HepG2 (cell line): ENCODE data around the gene WDR18. TPM values are rescaled to one million over a fixed set of nuclear protein-coding genes. Genes with fewer than 3 reads are reported as not detected.
A peak's percentile ranks its signal among the peaks of the same experiment; 100 is the strongest.

Experiments used
- ATAC-seq: fragments of 200-7000 bp; cut with Tn5 transposase; 3 replicates; pipeline ENCODE4 v1.9.1; 2020; ENCODE audit warnings: mild to moderate bottlenecking, moderate library complexity
- BruUV-seq: library from RNA; stranded (reverse); fragments of 400-500 nt; replicated peaks from 2 replicates; lab custom pipeline; 2021; lab: Mats Ljungman, UMichigan
- CTCF ChIA-PET: fragments of 300-600 bp; formaldehyde crosslinking; extraction: SDS; loops from one replicate; lab custom pipeline; 2021; ENCODE audit warnings: low total read pairs, inconsistent platforms, low intra/inter-chr PET ratio; lab: Yijun Ruan, JAX
- POLR2A ChIA-PET: fragments of 350-600 bp; sonication (Branson Sonifier 250); formaldehyde crosslinking; loops from one replicate; lab custom pipeline; 2020; ENCODE audit warnings: antibody characterized with exemption, inconsistent platforms; lab: Yijun Ruan, JAX
- DNase-seq: peaks from one replicate; pipeline ENCODE4 v3.0.0-alpha.2; 2015; ENCODE audit warnings: low spot score
- FAIRE-seq: peaks from 3 replicates; lab custom pipeline; 2011; peaks lifted over from hg19 to GRCh38; lab: Jason Lieb, UNC
- H2AFZ ChIP-seq: one replicate; pipeline ENCODE4 v1.6.1; 2011; ENCODE audit warnings: low read length, inconsistent platforms
- H3K27ac ChIP-seq: fragments of 300-600 bp; 3 replicates; pipeline ENCODE4 v1.8.0; 2011; ENCODE audit warnings: mixed run types, mild to moderate bottlenecking, mixed read lengths, low read length, inconsistent platforms; ENCODE audit not compliant: insufficient read depth; ENCODE audit errors: extremely low read length
- H3K27me3 ChIP-seq, 2 experiments: fragments of 200-600 bp in 1 of 2; 2 replicates in 1 of 2; 3 replicates in 1 of 2; pipeline versions ENCODE4 v1.6.0 to v1.8.0; 2011; ENCODE audit warnings: low read length in 2 of 2, mild to moderate bottlenecking in 2 of 2, moderate library complexity in 2 of 2, inconsistent platforms in 1 of 2; ENCODE audit not compliant: insufficient read depth in 2 of 2, control insufficient read depth in 1 of 2
- H3K36me3 ChIP-seq, 2 experiments: fragments of 200-600 bp in 1 of 2; replicated peaks in 1 of 2; 2 replicates in 1 of 2; 3 replicates in 1 of 2; pipeline versions ENCODE4 v1.5.1 to v1.8.0; 2011; ENCODE audit warnings: low read length in 2 of 2, inconsistent platforms in 1 of 2; ENCODE audit not compliant: insufficient read depth in 2 of 2, control insufficient read depth in 1 of 2
- H3K4me1 ChIP-seq: 2 replicates; pipeline ENCODE4 v1.5.1; 2012; ENCODE audit warnings: low read length, inconsistent platforms; ENCODE audit not compliant: insufficient read depth
- H3K4me2 ChIP-seq: 2 replicates; pipeline ENCODE4 v1.6.0; 2011; ENCODE audit warnings: low read depth, low read length, inconsistent platforms
- H3K4me3 ChIP-seq, 3 experiments: fragments of 200-600 bp in 1 of 3; sonication (generic), shearing (Covaris generic) in 1 of 3; replicated peaks in 1 of 3; 2 replicates each; pipeline ENCODE4 v1.5.1; 2011 to 2016; ENCODE audit warnings: low read length in 3 of 3, inconsistent platforms in 2 of 3, low read depth in 2 of 3, mild to moderate bottlenecking in 2 of 3, control low read depth in 1 of 3, mixed read lengths in 1 of 3; ENCODE audit not compliant: insufficient read depth in 1 of 3
- H3K79me2 ChIP-seq: one replicate; pipeline ENCODE4 v1.6.1; 2011; ENCODE audit warnings: low read length, inconsistent platforms; ENCODE audit not compliant: insufficient read depth
- H3K9ac ChIP-seq: 2 replicates; pipeline ENCODE4 v1.6.0; 2011; ENCODE audit warnings: mild to moderate bottlenecking, low read depth, low read length, inconsistent platforms; ENCODE audit not compliant: insufficient read depth
- H3K9me3 ChIP-seq: 2 replicates; pipeline ENCODE4 v1.5.1; 2012; ENCODE audit warnings: mild to moderate bottlenecking, low read length
- H4K20me1 ChIP-seq: 2 replicates; pipeline ENCODE4 v1.6.0; 2011; ENCODE audit warnings: inconsistent platforms, mild to moderate bottlenecking, low read length, moderate library complexity; ENCODE audit not compliant: insufficient read depth
- AGO2 ChIP-seq: fragments of 200-400 bp; formaldehyde crosslinking; optimal IDR thresholded peaks from 2 replicates; pipeline ENCODE3; 2017; ENCODE audit warnings: mild to moderate bottlenecking, low read depth, low read length, moderate library complexity
- FOSL2 ChIP-seq: sonication (generic); formaldehyde crosslinking; IDR thresholded peaks from 2 replicates; pipeline ENCODE4 v1.4.0; 2020; ENCODE audit warnings: missing genetic modification reagents
- HNF4A ChIP-seq: sonication (generic); formaldehyde crosslinking; IDR thresholded peaks from 2 replicates; pipeline ENCODE4 v1.4.0; 2020; ENCODE audit warnings: missing genetic modification reagents
- HNRNPL ChIP-seq: fragments of 200-400 bp; formaldehyde crosslinking; IDR thresholded peaks from 2 replicates; pipeline ENCODE4 v1.6.1; 2017; ENCODE audit warnings: mild to moderate bottlenecking, low read depth, low read length
- HNRNPUL1 ChIP-seq: fragments of 200-400 bp; formaldehyde crosslinking; IDR thresholded peaks from 2 replicates; pipeline ENCODE4 v1.6.1; 2017; ENCODE audit warnings: low read depth, mild to moderate bottlenecking, low read length, moderate library complexity
- IRF1 ChIP-seq: sonication (generic); formaldehyde crosslinking; IDR thresholded peaks from 2 replicates; pipeline ENCODE4 v1.4.0; 2020; ENCODE audit warnings: low read depth, mild to moderate bottlenecking, missing genetic modification reagents
- NFYB ChIP-seq: sonication (generic); formaldehyde crosslinking; IDR thresholded peaks from 2 replicates; pipeline ENCODE4 v1.4.0; 2020; ENCODE audit warnings: missing genetic modification reagents
- PHF20 ChIP-seq: sonication (generic); formaldehyde crosslinking; IDR thresholded peaks from 2 replicates; pipeline ENCODE4 v1.5.0; 2020; ENCODE audit warnings: mild to moderate bottlenecking, missing genetic modification reagents
- POLR2A ChIP-seq, 2 experiments: IDR thresholded peaks; 2 replicates each; pipeline ENCODE4 v1.6.1; 2011; ENCODE audit warnings: low read depth in 2 of 2, low read length in 2 of 2, mild to moderate bottlenecking in 1 of 2, moderate library complexity in 1 of 2; ENCODE audit not compliant: insufficient read depth in 1 of 2
- PTBP1 ChIP-seq: fragments of 200-400 bp; formaldehyde crosslinking; IDR thresholded peaks from 2 replicates; pipeline ENCODE4 v1.6.1; 2018; ENCODE audit warnings: low read length, low read depth; ENCODE audit not compliant: poor library complexity, severe bottlenecking
- RBFOX2 ChIP-seq: fragments of 200-400 bp; formaldehyde crosslinking; IDR thresholded peaks from 2 replicates; pipeline ENCODE4 v1.6.1; 2017; ENCODE audit warnings: low read depth, mild to moderate bottlenecking, low read length
- SP5 ChIP-seq: IDR thresholded peaks from 2 replicates; pipeline ENCODE4 v1.6.1; 2016; ENCODE audit warnings: low read depth, borderline replicate concordance
- STAG1 ChIP-seq: sonication (generic); formaldehyde crosslinking; IDR thresholded peaks from 2 replicates; pipeline ENCODE4 v1.4.0; 2020; ENCODE audit warnings: missing genetic modification reagents
- TEAD2 ChIP-seq: sonication (generic); formaldehyde crosslinking; IDR thresholded peaks from 2 replicates; pipeline ENCODE4 v1.9.0; 2021; ENCODE audit warnings: missing genetic modification reagents
- ZBTB33 ChIP-seq: sonication (generic); formaldehyde crosslinking; IDR thresholded peaks from 2 replicates; pipeline ENCODE4 v1.4.0; 2020; ENCODE audit warnings: missing genetic modification reagents
- ZFP37 ChIP-seq: sonication (generic); formaldehyde crosslinking; IDR thresholded peaks from 2 replicates; pipeline ENCODE4 v1.4.0; 2020; ENCODE audit warnings: missing genetic modification reagents, borderline replicate concordance
- ZNF234 ChIP-seq: sonication (generic); formaldehyde crosslinking; conservative IDR thresholded peaks from 2 replicates; pipeline ENCODE4 v1.5.1; 2020; ENCODE audit warnings: mild to moderate bottlenecking, missing genetic modification reagents
- ZNF430 ChIP-seq: sonication (generic); formaldehyde crosslinking; IDR thresholded peaks from 2 replicates; pipeline ENCODE4 v1.9.0; 2021; ENCODE audit warnings: mild to moderate bottlenecking, missing genetic modification reagents
- ZNF451 ChIP-seq: sonication (generic); formaldehyde crosslinking; IDR thresholded peaks from 2 replicates; pipeline ENCODE4 v1.5.0; 2020; ENCODE audit warnings: mild to moderate bottlenecking, missing genetic modification reagents
- ZNF552 ChIP-seq: sonication (generic); formaldehyde crosslinking; IDR thresholded peaks from 2 replicates; pipeline ENCODE4 v1.9.0; 2022; ENCODE audit warnings: missing genetic modification reagents, mild to moderate bottlenecking, borderline replicate concordance
- ZNF678 ChIP-seq: sonication (generic); formaldehyde crosslinking; IDR thresholded peaks from 2 replicates; pipeline ENCODE4 v1.4.0; 2020; ENCODE audit warnings: mild to moderate bottlenecking, missing genetic modification reagents
- ZNF766 ChIP-seq: sonication (generic); formaldehyde crosslinking; IDR thresholded peaks from 2 replicates; pipeline ENCODE4 v1.5.0; 2020; ENCODE audit warnings: missing genetic modification reagents, borderline replicate concordance
- ZNF792 ChIP-seq: IDR thresholded peaks from 2 replicates; pipeline ENCODE4 v1.6.1; 2016
- WGBS: methylation state at CpG from one replicate; pipeline ENCODE4 v1.1.6; 2017; ENCODE audit warnings: low lambda C conversion rate; 5-methylcytosine and 5-hydroxymethylcytosine counted together
- in situ Hi-C: cut with HindIII; loops from 2 replicates; pipeline ENCODE4 v1.10.0; 2017; ENCODE audit warnings: low pct_unique_long_range_greater_than_20kb; ENCODE audit not compliant: extremely low pct_ligation_motif_present
- intact Hi-C: fragments of 100-400 bp; cut with micrococcal nuclease; formaldehyde crosslinking; loops from one replicate; pipeline ENCODE4 v1.10.0; 2022; ENCODE audit not compliant: unreplicated experiment
- polyA plus RNA-seq, 8 experiments: library from polyadenylated mRNA; depleted of rRNA in 3 of 8; stranded (reverse) in 7 of 8; unstranded in 1 of 8; fragments of >200 nt; fragmentation: Illumina TruSeq in 4 of 8; extraction: Trizol in 4 of 8; gene quantifications; 2 replicates each; pipeline versions ENCODE4 v1.2.1 to v1.2.3, GENCODE V29; 2011 to 2016; ENCODE audit warnings: low read depth in 4 of 8, missing spikeins in 1 of 8, mixed read lengths in 1 of 8; ENCODE audit not compliant: insufficient read depth in 1 of 8
- total RNA-seq, 5 experiments: library from RNA; depleted of rRNA; stranded (reverse); fragments of >200 nt; fragmentation: Illumina TruSeq; extraction: Trizol; gene quantifications; 2 replicates each; pipeline ENCODE4 v1.2.3, GENCODE V29; 2016; ENCODE audit warnings: low read depth in 1 of 5
- TF ChIP-seq, protein P1 (sequence below): sonication (generic); formaldehyde crosslinking; IDR thresholded peaks from 2 replicates; pipeline ENCODE4 v1.5.0; 2020; ENCODE audit warnings: mild to moderate bottlenecking, missing genetic modification reagents, moderate library complexity

WDR18 gene
- total and polyA plus RNA-seq, 2 of the 13 experiments (the other 11 are each of a cell fraction or from before 2014, with no cell fraction given) = 36.4 to 47.6 TPM

DNA sequence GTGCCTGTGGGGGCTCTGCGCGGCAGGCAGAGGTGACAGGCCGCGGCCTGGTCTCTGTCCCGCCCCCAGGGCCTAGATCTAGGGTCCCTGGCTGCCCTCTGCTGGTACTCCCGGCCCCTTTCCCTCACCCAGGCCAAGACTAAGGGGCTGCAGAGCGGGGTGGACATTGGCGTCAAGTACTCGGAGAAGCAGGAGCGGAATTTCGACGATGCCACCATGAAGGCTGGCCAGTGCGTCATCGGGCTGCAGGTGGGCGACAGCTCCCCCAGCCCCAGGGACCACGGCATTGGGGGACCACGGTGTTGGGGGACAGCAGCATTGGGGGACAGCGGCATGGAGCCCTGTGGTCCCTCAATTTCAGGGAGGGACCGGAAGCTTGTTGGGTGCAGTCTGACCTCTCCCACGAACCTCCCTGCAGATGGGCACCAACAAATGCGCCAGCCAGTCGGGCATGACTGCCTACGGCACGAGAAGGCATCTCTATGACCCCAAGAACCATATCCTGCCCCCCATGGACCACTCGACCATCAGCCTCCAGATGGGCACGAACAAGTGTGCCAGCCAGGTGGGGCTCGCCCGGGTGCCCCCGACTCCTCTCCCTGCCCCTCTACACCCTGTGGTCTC is 52.0 kb downstream of the WDR18 start:
- no peak for DNase-seq
- no peak for ATAC-seq
- CTCF ChIA-PET = no interaction called here
- peak in 1 of 2 experiments; percentile 29; a peak in 1 of 4 replicates for TF ChIP-seq POLR2A (IDR thresholded peaks at IDR 0.05; ENCODE audit: insufficient read depth in 1 of 2, low read depth in 2 of 2, low read length in 2 of 2)
- no peak for TF ChIP-seq ZNF552 (CRISPR knock-in tag)
- no peak for TF ChIP-seq HNF4A (CRISPR knock-in tag)
- TF ChIP-seq PHF20 (CRISPR knock-in tag) = no peak
- TF ChIP-seq RBFOX2 = 0 out of 2 replicates have a peak, but pooled peaks have one; percentile 32
- peak; percentile 87 for TF ChIP-seq ZBTB33 (CRISPR knock-in tag)
- peak; percentile 35 for TF ChIP-seq AGO2
- TF ChIP-seq ZNF792 (CRISPR knock-in tag) = no peak
- TF ChIP-seq, protein P1, sequence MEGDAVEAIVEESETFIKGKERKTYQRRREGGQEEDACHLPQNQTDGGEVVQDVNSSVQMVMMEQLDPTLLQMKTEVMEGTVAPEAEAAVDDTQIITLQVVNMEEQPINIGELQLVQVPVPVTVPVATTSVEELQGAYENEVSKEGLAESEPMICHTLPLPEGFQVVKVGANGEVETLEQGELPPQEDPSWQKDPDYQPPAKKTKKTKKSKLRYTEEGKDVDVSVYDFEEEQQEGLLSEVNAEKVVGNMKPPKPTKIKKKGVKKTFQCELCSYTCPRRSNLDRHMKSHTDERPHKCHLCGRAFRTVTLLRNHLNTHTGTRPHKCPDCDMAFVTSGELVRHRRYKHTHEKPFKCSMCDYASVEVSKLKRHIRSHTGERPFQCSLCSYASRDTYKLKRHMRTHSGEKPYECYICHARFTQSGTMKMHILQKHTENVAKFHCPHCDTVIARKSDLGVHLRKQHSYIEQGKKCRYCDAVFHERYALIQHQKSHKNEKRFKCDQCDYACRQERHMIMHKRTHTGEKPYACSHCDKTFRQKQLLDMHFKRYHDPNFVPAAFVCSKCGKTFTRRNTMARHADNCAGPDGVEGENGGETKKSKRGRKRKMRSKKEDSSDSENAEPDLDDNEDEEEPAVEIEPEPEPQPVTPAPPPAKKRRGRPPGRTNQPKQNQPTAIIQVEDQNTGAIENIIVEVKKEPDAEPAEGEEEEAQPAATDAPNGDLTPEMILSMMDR (CRISPR knock-in tag) = peak; percentile 48
- TF ChIP-seq TEAD2 = no peak
- no peak for TF ChIP-seq PTBP1
- peak; percentile 22; the same call in 1 of the 2 replicates for TF ChIP-seq STAG1
- no peak for TF ChIP-seq ZNF234 (CRISPR knock-in tag)
- no peak for TF ChIP-seq NFYB (CRISPR knock-in tag)
- no peak for TF ChIP-seq HNRNPUL1
- 0 out of 2 replicates have a peak, but pooled peaks have one; percentile 58 for TF ChIP-seq SP5 (CRISPR knock-in tag)
- TF ChIP-seq ZNF451 (CRISPR knock-in tag) = no peak
- no peak for TF ChIP-seq FOSL2 (CRISPR knock-in tag)
- no peak for TF ChIP-seq ZFP37
- no peak for TF ChIP-seq ZNF678
- no peak for TF ChIP-seq IRF1
- 0 out of 2 replicates have a peak, but pooled peaks have one; percentile 21 for TF ChIP-seq HNRNPL
- no peak for TF ChIP-seq ZNF430
- TF ChIP-seq ZNF766 (CRISPR knock-in tag) = no peak

More for the DNA sequence above, 52.0 kb downstream of the WDR18 start:
- Histone ChIP-seq H3K36me3 (peaks cover 10 to 34% of the 10 kb centered on the region in 2 experiments), H3K27ac (no peak overlapping the region), H3K9ac (no peak overlapping the region), H3K9me3 (no peaks in the 10 kb centered on the region), H4K20me1 (no peaks in the 10 kb centered on the region), H3K4me2 (no peak overlapping the region), H3K4me3 (no peak overlapping the region), H3K27me3 (no peaks in the 10 kb centered on the region), H2AFZ (no peak overlapping the region), H3K4me1 (peaks cover 17% of the 10 kb centered on the region), H3K79me2 (no peaks in the 10 kb centered on the region)
- no TSS peak for BruUV-seq
- WGBS = 93% methylated on average over 21 of the region's 29 CpGs
- intact Hi-C loops (no loop called here), in situ Hi-C loops (no loop called here)
- no peak for FAIRE-seq
- POLR2A ChIA-PET = no interaction called here
